Liver (tissue), 9 donors: ENCODE results near the gene GALNT14. TPM values are rescaled to one million over a fixed set of nuclear protein-coding genes. Genes with fewer than 3 reads are reported as not detected.

Experiments used
- DNase-seq: peaks from one replicate; pipeline ENCODE4 v3.0.0-alpha.2; 2017; ENCODE audit warnings: low spot score
- H3K27ac ChIP-seq, 2 donors: one replicate each; pipeline ENCODE4 v1.7.0; 2013; ENCODE audit warnings: inconsistent platforms in 2 of 2, low read length in 2 of 2, control low read depth in 1 of 2, low read depth in 1 of 2, mild to moderate bottlenecking in 1 of 2
- H3K27me3 ChIP-seq, 4 donors: one replicate each; pipeline versions ENCODE4 v1.6.1 to v1.7.0; 2013; ENCODE audit warnings: low read length in 3 of 4, inconsistent platforms in 1 of 4, mild to moderate bottlenecking in 1 of 4, moderate library complexity in 1 of 4; ENCODE audit not compliant: control insufficient read depth in 4 of 4, insufficient read depth in 4 of 4
- H3K36me3 ChIP-seq, 4 donors: one replicate each; pipeline versions ENCODE4 v1.6.1 to v1.7.0; 2013; ENCODE audit warnings: low read length in 3 of 4, mild to moderate bottlenecking in 3 of 4, low read depth in 1 of 4, moderate library complexity in 1 of 4; ENCODE audit not compliant: control insufficient read depth in 4 of 4, insufficient read depth in 3 of 4
- H3K4me1 ChIP-seq, 4 donors: one replicate each; pipeline versions ENCODE4 v1.6.1 to v1.7.0; 2013; ENCODE audit warnings: low read length in 3 of 4, mild to moderate bottlenecking in 3 of 4, moderate library complexity in 1 of 4; ENCODE audit not compliant: control insufficient read depth in 4 of 4, insufficient read depth in 4 of 4
- H3K4me3 ChIP-seq, 3 donors: one replicate each; pipeline versions ENCODE4 v1.6.1 to v1.7.0; 2013; ENCODE audit warnings: low read length in 3 of 3, control low read depth in 1 of 3, low read depth in 1 of 3, mild to moderate bottlenecking in 1 of 3
- H3K9ac ChIP-seq, 2 donors: one replicate each; pipeline ENCODE4 v1.7.0; 2013; ENCODE audit warnings: low read length in 2 of 2, mild to moderate bottlenecking in 2 of 2, moderate library complexity in 2 of 2, control low read depth in 1 of 2, low read depth in 1 of 2
- H3K9me3 ChIP-seq, 4 donors: one replicate each; pipeline versions ENCODE4 v1.6.1 to v1.7.0; 2013; ENCODE audit warnings: low read length in 3 of 4; ENCODE audit not compliant: control insufficient read depth in 4 of 4
- ATF3 ChIP-seq: IDR thresholded peaks from 2 replicates; pipeline ENCODE4 v1.6.1; 2016; ENCODE audit warnings: antibody characterized with exemption
- CTCF ChIP-seq: fragments of 150-350 bp; IDR thresholded peaks from 2 replicates; pipeline ENCODE4 v1.5.1; 2017; ENCODE audit warnings: improper control_type of control experiment, low read depth, low read length; ENCODE audit not compliant: missing input control
- EGR1 ChIP-seq, 2 donors: IDR thresholded peaks; 2 replicates each; pipeline ENCODE4 v1.6.1; 2016 to 2018; ENCODE audit warnings: antibody characterized with exemption in 2 of 2, low read depth in 2 of 2
- FOXA2 ChIP-seq: IDR thresholded peaks from 2 replicates; pipeline ENCODE4 v1.6.1; 2016; ENCODE audit warnings: antibody characterized with exemption
- GABPA ChIP-seq, 2 donors: IDR thresholded peaks in 1 of 2; conservative IDR thresholded peaks in 1 of 2; 2 replicates each; pipeline ENCODE4 v1.6.1; 2016; ENCODE audit warnings: antibody characterized with exemption in 2 of 2, mild to moderate bottlenecking in 1 of 2, moderate library complexity in 1 of 2
- HNF4A ChIP-seq, 2 donors: conservative IDR thresholded peaks; 2 replicates each; pipeline ENCODE4 v1.6.1; 2016; ENCODE audit warnings: antibody characterized with exemption in 2 of 2, mild to moderate bottlenecking in 2 of 2
- HNF4G ChIP-seq: IDR thresholded peaks from 2 replicates; pipeline ENCODE4 v1.6.1; 2016; ENCODE audit warnings: antibody characterized with exemption
- JUND ChIP-seq, 2 donors: IDR thresholded peaks; 2 replicates each; pipeline ENCODE4 v1.6.1; 2016; ENCODE audit warnings: antibody characterized with exemption in 2 of 2
- NR2F2 ChIP-seq: IDR thresholded peaks from 2 replicates; pipeline ENCODE4 v1.6.1; 2016; ENCODE audit warnings: antibody characterized with exemption
- RAD21 ChIP-seq, 2 donors: IDR thresholded peaks; 2 replicates each; pipeline ENCODE4 v1.6.1; 2016; ENCODE audit warnings: antibody characterized with exemption in 2 of 2, mild to moderate bottlenecking in 2 of 2
- RXRA ChIP-seq, 2 donors: IDR thresholded peaks; 2 replicates each; pipeline ENCODE4 v1.6.1; 2017 to 2018; ENCODE audit warnings: antibody characterized with exemption in 2 of 2, mild to moderate bottlenecking in 1 of 2
- SP1 ChIP-seq: IDR thresholded peaks from 2 replicates; pipeline ENCODE4 v1.6.1; 2018; ENCODE audit warnings: antibody characterized with exemption, mild to moderate bottlenecking
- TAF1 ChIP-seq: conservative IDR thresholded peaks from 2 replicates; pipeline ENCODE4 v1.6.1; 2016; ENCODE audit warnings: antibody characterized with exemption, mild to moderate bottlenecking
- ZBTB33 ChIP-seq: IDR thresholded peaks from 2 replicates; pipeline ENCODE4 v1.6.1; 2016; ENCODE audit warnings: antibody characterized with exemption
- WGBS: extraction: QIAGEN DNeasy Blood & Tissue Kit; methylation state at CpG from one replicate; pipeline ENCODE4 v1.1.7; 2013; 5-methylcytosine and 5-hydroxymethylcytosine counted together
- polyA plus RNA-seq, 2 donors: library from polyadenylated mRNA; stranded (reverse) in 1 of 2; unstranded in 1 of 2; fragments of 200-250 nt in 1 of 2; fragments of >200 nt in 1 of 2; fragmentation: Nextera tagmentation in 1 of 2; extraction: Ambion mirVana in 1 of 2; gene quantifications; one replicate each; pipeline versions ENCODE4 v1.2.1 to v1.2.3, GENCODE V29; 2013 to 2015
- total RNA-seq, 2 donors: library from RNA; depleted of rRNA; stranded (reverse); fragments of >200 nt; gene quantifications; one replicate each; pipeline ENCODE4 v1.2.3, GENCODE V29; 2014
- donor health status: healthy.
- donor health status: healthy.
- donor health status: healthy.
- donor health status: healthy.
- donor health status: healthy.

GALNT14 gene
- total and polyA plus RNA-seq, 4 donors = 0.86 to 2.0 (median 1.5) TPM

GRCh38 chr2:31014516-31014915 lies 123.7 kb downstream of the GALNT14 start (continued):
- TF ChIP-seq ZBTB33 = no peak
- no peak for TF ChIP-seq RAD21 (IDR thresholded peaks at IDR 0.05)
- TF ChIP-seq RXRA (IDR thresholded peaks at IDR 0.05) = no peak

GRCh38 chr2:31013301-31013700 lies 124.9 kb downstream of the GALNT14 start:
- DNase-seq = no peak
- 60% methylated on average over 8 of the region's 8 CpGs for WGBS
- Histone ChIP-seq H3K4me3 (no peak overlapping the region), H3K27me3 (peaks cover 0 to 6% (median 0%) of the 10 kb centered on the region in 4 donors), H3K4me1 (no peaks in the 10 kb centered on the region), H3K36me3 (no peaks in the 10 kb centered on the region), H3K9ac (no peak overlapping the region), H3K27ac (no peak overlapping the region), H3K9me3 (no peaks in the 10 kb centered on the region)
- TF ChIP-seq NR2F2 = no peak
- TF ChIP-seq SP1 = no peak
- no peak for TF ChIP-seq RXRA (IDR thresholded peaks at IDR 0.05)
- TF ChIP-seq CTCF = no peak
- TF ChIP-seq TAF1 = no peak

GRCh38 chr2:31012406-31012805 lies 125.8 kb downstream of the GALNT14 start:
- H3K36me3 ChIP-seq = no peaks in the 10 kb centered on the region
- no peaks in the 10 kb centered on the region for H3K9me3 ChIP-seq
- H3K4me3 ChIP-seq = no peak overlapping the region
- H3K27ac ChIP-seq = no peak overlapping the region
- H3K9ac ChIP-seq = no peak overlapping the region
- DNase-seq = no peak
- no peak for TF ChIP-seq RAD21 (IDR thresholded peaks at IDR 0.05)
- TF ChIP-seq ZBTB33 = no peak
- TF ChIP-seq HNF4A (conservative IDR thresholded peaks at IDR 0.05) = no peak
- TF ChIP-seq FOXA2 = no peak
- TF ChIP-seq ATF3 = no peak
- TF ChIP-seq EGR1 (IDR thresholded peaks at IDR 0.05; ENCODE audit: low read depth in 2 of 2) = no peak
- no peak for TF ChIP-seq CTCF
- no peak for TF ChIP-seq NR2F2
- no peak for TF ChIP-seq GABPA (IDR thresholded peaks at IDR 0.05 in 1 of 2, conservative IDR thresholded peaks at IDR 0.05 in 1 of 2)
- no peak for TF ChIP-seq HNF4G
- no peak for TF ChIP-seq JUND (IDR thresholded peaks at IDR 0.05)
- H3K27me3 ChIP-seq = peaks cover 0 to 6% (median 0%) of the 10 kb centered on the region in 4 donors
- H3K4me1 ChIP-seq = no peaks in the 10 kb centered on the region
- 82% methylated on average over 1 of the region's 1 CpG for WGBS
